HG03354 (cell line): Measurements from ENCODE around the gene BAIAP2L1.
"Not testable (repeated sequence)": the region's sequence is repeated elsewhere in the genome, so short reads cannot be mapped to it uniquely, and the experiment has no call there.

Source experiments
- ATAC-seq: cut with Tn5 transposase; IDR thresholded peaks from one replicate; pipeline ENCODE4 v1.9.1; 2021; ENCODE audit warnings: mild to moderate bottlenecking; ENCODE audit not compliant: unreplicated experiment, poor library complexity, severe bottlenecking

The BAIAP2L1 gene

GRCh38 chr7:98329100-98329790 lies 71.6 kb downstream of the BAIAP2L1 start:
- ATAC-seq, result no peak

- no peak for ATAC-seq
These were observed 76.1 kb downstream of the BAIAP2L1 start for GRCh38 chr7:98324782-98325181.

DNA sequence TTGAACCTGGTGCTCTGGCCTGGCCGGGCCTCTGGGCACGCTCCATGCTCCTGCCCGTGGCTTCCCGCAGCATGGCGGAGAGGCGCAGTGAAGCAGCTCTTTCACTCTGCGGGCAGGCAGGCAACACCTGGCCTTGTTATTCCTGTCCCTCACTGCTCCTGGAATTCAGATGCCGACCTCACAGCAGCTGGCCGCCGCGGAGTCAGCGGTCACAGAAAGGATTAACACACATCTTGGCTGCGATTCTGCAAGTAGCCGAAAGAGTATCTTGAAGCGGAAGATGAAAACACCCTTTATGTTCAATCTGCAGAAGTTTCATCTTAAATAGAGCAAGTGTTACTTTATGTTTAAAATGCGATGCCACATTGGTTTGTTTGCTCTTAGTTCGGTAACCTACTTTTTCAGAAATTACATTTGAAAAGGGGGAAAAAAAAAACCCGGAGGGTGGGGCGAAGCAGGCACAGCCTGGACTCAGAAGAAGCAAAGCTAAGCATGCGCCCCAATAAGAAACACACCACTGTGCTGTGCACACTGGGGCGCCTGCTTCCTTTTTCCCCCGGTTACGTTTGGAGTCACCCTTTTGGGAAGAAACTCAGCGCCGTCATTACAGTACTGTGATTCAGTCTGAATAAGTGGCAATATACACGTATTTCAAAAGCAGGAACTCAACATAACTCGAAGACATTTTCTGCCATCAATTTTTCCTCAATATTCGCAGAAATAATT lies 77.1 kb downstream of the BAIAP2L1 start:
- ATAC-seq, result no peak

DNA sequence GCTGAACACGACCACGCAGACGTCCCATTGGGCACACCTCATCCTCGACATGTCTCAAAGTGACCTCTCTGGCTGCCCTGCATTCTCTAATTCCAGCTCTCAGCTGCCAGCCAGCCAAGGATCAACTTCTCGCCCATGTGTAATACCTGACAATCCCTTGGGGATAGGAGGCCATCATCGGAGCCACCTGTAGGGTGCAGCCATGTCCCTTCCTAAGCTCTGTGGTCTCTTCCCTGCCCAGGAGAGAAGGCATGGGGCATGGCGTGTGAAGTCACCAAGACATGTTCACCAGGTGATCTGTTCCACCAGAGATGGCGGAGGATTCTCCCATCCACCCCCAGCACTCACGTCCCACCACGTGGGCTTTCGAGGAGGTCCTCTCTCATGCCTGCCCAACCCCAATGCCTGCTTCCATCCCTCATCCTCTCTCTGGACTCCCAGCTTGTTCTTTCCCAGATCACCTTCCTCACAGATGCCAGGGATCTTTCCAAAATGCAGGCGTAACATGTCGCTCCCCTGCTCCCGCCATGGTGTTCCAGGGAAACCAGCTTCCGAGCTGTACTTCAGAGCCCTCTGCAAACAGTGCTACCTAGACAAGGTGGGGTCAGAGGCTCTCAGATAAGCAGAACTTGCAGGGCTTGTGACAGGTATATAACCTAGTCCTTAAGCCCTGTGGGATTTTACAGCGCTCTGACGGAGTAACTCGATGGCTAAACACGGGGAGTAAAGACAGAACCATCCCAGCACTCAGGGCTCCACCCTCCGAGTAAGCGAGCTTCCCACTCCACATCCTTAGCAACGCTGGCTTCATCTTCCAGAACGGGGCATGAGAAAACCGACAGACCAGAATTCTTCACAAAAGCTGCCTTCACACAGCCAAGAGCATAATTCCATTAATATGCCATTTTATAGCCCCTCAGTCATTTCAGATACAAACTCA lies 78.3 kb downstream of the BAIAP2L1 start:
- ATAC-seq, result no peak

- ATAC-seq, result no peak
These were observed 79.6 kb downstream of the BAIAP2L1 start for GRCh38 chr7:98321301-98321700.

DNA sequence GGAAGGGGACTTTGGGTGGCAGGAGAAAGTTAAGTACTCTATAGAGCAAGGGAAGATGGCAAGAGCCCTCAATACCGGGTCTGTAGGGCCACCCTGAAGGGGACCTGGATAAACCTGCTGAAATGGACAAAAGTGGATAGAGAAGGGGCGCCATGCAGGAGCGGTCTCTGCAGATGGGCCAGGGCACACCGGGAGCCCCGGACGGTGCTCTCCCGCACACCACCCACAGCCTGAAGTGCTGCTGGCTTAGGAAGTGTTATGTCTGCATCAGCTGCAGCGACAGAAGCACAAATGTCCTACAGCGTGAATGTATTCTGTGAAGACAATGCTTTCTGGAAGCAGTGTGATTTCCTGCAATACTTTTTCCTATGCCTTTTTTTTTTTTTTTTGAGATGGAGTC lies 81.7 kb downstream of the BAIAP2L1 start:
- no peak for ATAC-seq

DNA sequence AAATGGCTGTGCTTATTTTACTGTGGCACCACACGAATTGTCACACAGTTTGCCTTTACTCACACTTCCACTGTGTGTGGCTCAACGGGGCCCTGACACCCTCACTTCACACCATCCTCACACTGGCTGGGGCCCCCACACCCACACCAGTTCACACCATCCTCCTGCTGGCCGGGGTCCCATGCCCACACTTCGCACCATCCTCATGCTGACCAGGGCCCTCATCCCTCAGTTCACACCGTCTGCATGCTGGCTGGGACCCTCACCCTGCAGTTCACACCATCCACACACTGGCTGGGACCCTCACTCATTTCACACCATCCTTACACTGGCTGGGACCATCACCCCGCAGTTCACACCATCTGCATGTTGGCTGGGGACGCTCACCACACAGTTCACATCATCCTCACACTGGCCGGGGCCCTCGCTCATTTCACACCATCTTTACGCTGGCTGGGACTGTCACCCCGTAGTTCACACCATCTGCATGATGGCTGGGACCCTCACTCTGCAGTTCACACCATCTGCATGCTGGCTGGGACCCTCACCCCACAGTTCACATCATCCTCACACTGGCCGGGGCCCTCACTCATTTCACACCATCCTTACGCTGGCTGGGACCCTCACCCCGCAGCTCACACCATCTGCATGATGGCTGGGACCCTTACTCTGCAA lies 83.4 kb downstream of the BAIAP2L1 start:
- no peak for ATAC-seq

GRCh38 chr7:98315994-98316527 lies 84.8 kb downstream of the BAIAP2L1 start:
- ATAC-seq, result not testable (repeated sequence)

- peak; percentile 76 for ATAC-seq
These were observed 85.4 kb downstream of the BAIAP2L1 start for GRCh38 chr7:98315318-98315993.

- ATAC-seq, result peak; percentile 72
These were observed 86.4 kb downstream of the BAIAP2L1 start for GRCh38 chr7:98314469-98314868.

DNA sequence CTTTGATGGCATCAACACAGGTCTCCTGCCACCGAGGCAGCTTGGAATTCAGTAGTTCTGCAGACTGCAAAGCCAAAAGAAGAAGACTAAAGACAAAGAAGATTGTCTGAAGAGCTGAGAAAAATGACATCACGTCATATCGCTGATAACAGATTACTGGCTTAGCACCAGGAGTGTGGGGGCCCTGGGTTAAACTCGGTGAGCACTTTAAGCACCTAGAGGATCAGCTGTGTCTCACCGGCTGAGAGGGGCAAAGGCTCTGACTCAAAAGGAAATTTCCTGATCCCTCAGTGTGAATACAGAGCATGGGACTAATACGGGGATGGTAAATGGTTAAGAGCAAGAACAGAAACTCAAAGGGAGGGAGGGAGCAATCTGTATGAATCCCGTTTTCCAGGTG lies 88.7 kb downstream of the BAIAP2L1 start:
- ATAC-seq, result no peak

DNA sequence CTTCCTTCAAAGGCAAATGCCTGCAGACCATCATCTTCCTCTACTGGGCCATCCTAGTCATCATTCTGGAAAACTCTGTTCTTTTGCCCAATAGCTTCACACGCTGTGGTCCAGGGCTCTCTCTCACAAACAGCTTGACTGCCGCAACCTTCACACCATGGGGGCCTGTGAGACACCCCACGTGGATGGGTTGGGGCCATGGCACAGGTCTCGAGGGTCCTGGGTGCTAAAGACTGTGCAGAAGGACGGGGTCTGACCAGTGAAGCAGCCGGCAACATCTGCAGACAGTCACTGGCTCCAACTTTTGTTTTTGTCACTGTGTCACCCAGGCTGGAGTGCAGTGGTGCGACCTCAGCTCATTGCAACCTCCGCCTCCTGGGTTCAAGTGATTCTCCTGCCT lies 91.3 kb downstream of the BAIAP2L1 start:
- ATAC-seq, result no peak

DNA sequence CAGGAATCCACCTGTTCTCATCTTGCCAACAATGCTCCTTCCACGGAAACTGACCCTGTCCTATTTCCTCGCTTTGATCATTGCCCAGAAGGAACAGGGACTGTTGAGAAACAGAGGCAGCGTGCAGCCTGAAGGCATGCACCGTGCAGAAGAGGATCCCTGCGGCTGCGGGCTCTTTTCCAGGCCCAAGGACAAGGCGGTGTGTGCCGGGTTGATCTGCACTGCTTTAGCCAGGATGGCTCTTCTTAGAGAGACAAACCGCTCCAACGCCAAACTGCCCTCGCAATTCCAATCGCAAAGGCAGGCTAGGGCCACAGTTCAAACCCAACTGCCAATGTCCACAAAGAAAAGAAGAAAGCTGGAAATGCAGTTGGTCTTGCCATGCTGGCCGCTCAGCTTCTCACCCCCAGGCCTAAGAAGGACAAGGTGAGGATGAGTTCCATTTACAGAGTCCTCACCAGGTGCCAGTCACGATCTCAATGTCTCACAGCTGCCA lies 92.9 kb downstream of the BAIAP2L1 start:
- ATAC-seq, result no peak

DNA sequence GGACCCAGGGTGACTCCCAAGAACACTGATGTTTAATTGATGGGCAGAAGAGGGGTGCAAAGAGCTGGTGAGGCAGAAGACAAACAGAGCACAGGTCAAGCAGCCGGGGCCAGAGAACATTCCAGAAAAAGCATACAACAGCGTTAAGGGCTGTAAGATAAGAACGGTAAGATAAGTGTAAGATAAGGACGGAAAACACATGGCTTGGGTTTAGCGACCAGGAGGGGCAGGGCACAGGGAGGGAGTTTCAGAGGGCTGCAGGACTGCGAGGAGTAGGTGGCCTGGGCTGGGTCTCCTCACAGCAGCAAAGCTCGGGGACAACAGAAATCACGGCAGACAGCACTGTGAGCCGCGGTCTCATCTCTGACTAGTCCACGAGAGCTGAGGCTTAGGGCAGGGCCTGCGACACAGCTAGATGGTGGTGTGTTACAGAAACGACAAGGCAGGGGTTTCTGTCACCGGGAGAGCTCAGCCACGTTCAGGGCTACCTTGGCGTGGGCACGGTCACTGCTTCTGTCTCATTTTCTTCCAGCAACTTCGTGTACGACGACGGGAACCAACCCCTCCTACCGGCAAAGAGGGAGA lies 94.8 kb downstream of the BAIAP2L1 start:
- ATAC-seq, result no peak

GRCh38 chr7:98303906-98304305 lies 97.0 kb downstream of the BAIAP2L1 start:
- no peak for ATAC-seq

- no peak for ATAC-seq
These were observed 97.6 kb downstream of the BAIAP2L1 start for GRCh38 chr7:98303176-98303865.

GRCh38 chr7:98301693-98302470 lies 99.0 kb downstream of the BAIAP2L1 start:
- no peak for ATAC-seq
